HFFc6 (cell line): ENCODE measurements around the gene GM2A. TPM values are rescaled to one million over a fixed set of nuclear protein-coding genes. Genes with fewer than 3 reads are reported as not detected.

Source experiments
- DNase-seq: peaks from one replicate; pipeline ENCODE4 v3.0.0-alpha.2; 2018
- H3K27ac Mint-ChIP-seq: 2 replicates; pipeline ENCODE4 v1.8.0; 2020; ENCODE audit warnings: mild to moderate bottlenecking, mixed read lengths
- H3K27me3 Mint-ChIP-seq: 2 replicates; pipeline ENCODE4 v1.8.0; 2021; ENCODE audit warnings: mild to moderate bottlenecking, moderate library complexity, mixed read lengths; ENCODE audit not compliant: insufficient read depth
- H3K36me3 Mint-ChIP-seq: 2 replicates; pipeline ENCODE4 v1.8.0; 2021; ENCODE audit warnings: low read depth, mixed read lengths
- H3K4me1 Mint-ChIP-seq: 2 replicates; pipeline ENCODE4 v1.8.0; 2020; ENCODE audit warnings: low read depth, mixed read lengths
- H3K4me3 Mint-ChIP-seq: 2 replicates; pipeline ENCODE4 v1.8.0; 2020; ENCODE audit warnings: mild to moderate bottlenecking, moderate library complexity, mixed read lengths
- H3K9me3 Mint-ChIP-seq: 2 replicates; pipeline ENCODE4 v1.8.0; 2020; ENCODE audit warnings: mild to moderate bottlenecking, mixed read lengths
- CTCF ChIP-seq: fragments of 200-600 bp; sonication (generic); IDR thresholded peaks from 2 replicates; pipeline ENCODE4 v1.5.0; 2021; ENCODE audit warnings: antibody characterized with exemption, mild to moderate bottlenecking
- total RNA-seq, 6 experiments: library from RNA; stranded (reverse); fragmentation: NEBNext Ultra II Directional; extraction: Animal tissue kit (Norgen Biotek cat#: 25700); gene quantifications; 2 replicates in 1 of 6; 3 replicates in 5 of 6; pipeline ENCODE4 v1.2.3, GENCODE V29; 2021

GM2A gene
- total RNA-seq, 6 experiments from 2014 or later: 26.0 to 34.8 (median 28.5) TPM

DNA sequence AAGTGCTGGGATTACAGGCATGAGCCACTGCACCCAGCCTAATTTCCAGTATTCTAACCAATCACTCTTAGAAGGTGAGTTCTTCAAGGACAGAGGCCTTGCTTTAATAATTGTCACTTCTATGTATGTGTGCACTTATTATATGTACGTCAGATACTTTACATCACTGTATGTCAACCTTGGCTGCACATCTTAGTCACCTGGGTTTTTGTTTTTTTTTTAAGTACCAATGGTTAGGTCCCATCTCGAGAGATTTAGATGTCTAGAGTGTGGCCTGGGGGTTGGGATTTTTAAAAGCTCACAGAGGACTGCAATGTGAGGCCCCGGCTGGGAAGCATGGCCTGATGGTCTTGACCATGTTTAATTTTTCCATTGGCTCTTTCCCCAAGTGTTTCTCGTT lies 9.9 kb upstream of the GM2A start:
- H3K27ac Mint-ChIP-seq: no peak overlapping the region
- TF ChIP-seq CTCF: no peak
- peaks cover 19% of the 10 kb centered on the region for H3K27me3 Mint-ChIP-seq
- H3K36me3 Mint-ChIP-seq: no peaks in the 10 kb centered on the region
- DNase-seq: no peak
- no peak overlapping the region for H3K4me3 Mint-ChIP-seq
- peaks cover 12% of the 10 kb centered on the region for H3K4me1 Mint-ChIP-seq
- H3K9me3 Mint-ChIP-seq: no peaks in the 10 kb centered on the region

DNA sequence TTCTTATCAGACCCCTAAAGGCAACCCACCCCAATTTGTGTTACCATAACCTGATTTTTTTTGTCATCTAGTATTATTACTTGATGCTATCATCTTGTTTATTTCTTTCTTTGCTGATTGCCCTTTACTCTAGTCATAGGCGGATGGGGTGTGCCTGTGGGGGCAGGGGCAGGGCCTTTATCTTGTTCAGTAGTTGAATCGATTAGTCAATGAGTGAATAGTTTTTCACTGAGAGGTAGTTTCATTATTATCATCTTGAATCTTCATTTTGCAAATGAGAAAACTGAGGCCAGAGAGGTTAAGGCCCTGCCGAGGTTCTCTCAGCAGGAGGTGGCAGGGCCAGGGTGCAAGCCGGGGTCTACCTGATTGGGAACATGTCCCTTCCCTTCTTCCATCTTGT lies 9.4 kb upstream of the GM2A start:
- H3K9me3 Mint-ChIP-seq: no peaks in the 10 kb centered on the region
- TF ChIP-seq CTCF: no peak
- H3K4me3 Mint-ChIP-seq: no peak overlapping the region
- no peak for DNase-seq
- H3K27ac Mint-ChIP-seq: no peak overlapping the region
- no peaks in the 10 kb centered on the region for H3K36me3 Mint-ChIP-seq
- peaks cover 8% of the 10 kb centered on the region for H3K4me1 Mint-ChIP-seq
- H3K27me3 Mint-ChIP-seq: peaks cover 19% of the 10 kb centered on the region

GRCh38 chr5:151244206-151244605 lies 8.8 kb upstream of the GM2A start:
- no peaks in the 10 kb centered on the region for H3K9me3 Mint-ChIP-seq
- H3K27me3 Mint-ChIP-seq: peaks cover 21% of the 10 kb centered on the region

GRCh38 chr5:151245680-151246219 lies 7.2 kb upstream of the GM2A start:
- H3K4me1 Mint-ChIP-seq: peaks cover 2% of the 10 kb centered on the region; the same call in 1 of the 2 replicates
- H3K27me3 Mint-ChIP-seq: peaks cover 19% of the 10 kb centered on the region
- H3K9me3 Mint-ChIP-seq: no peaks in the 10 kb centered on the region
- no peak overlapping the region for H3K27ac Mint-ChIP-seq
- no peak overlapping the region for H3K4me3 Mint-ChIP-seq
- no peak for DNase-seq
- no peaks in the 10 kb centered on the region for H3K36me3 Mint-ChIP-seq
- no peak for TF ChIP-seq CTCF

More at GRCh38 chr5:151244206-151244605, 8.8 kb upstream of the GM2A start:
- Mint-ChIP-seq H3K4me1 (peaks cover 2% of the 10 kb centered on the region), H3K27ac (no peak overlapping the region), H3K4me3 (no peak overlapping the region), H3K36me3 (no peaks in the 10 kb centered on the region)
- no peak for DNase-seq
- TF ChIP-seq CTCF: no peak

DNA sequence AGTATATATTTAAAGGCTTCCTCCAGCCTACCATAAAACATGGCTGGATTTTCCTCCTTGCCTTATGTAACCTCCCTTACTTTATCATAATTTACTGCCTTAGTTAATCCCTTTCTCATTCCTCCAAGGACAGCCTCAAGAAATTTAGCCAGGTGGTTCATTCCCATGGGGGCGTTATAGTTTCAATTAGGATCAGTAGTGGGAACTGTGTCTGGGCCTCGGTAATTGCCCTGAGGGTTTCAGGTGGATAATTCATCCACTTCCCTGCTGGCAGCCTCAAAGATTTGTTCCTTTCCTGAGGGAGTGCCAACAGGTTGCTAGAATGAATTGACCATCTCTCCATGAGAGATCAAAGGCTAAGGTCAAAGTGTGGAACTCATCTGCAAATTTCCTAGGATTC lies 4.3 kb upstream of the GM2A start:
- Mint-ChIP-seq H3K27ac (no peak overlapping the region), H3K36me3 (no peaks in the 10 kb centered on the region), H3K4me1 (peaks cover 22% of the 10 kb centered on the region), H3K27me3 (peaks cover 15% of the 10 kb centered on the region), H3K9me3 (no peaks in the 10 kb centered on the region), H3K4me3 (no peak overlapping the region)
- DNase-seq: no peak
- no peak for TF ChIP-seq CTCF

DNA sequence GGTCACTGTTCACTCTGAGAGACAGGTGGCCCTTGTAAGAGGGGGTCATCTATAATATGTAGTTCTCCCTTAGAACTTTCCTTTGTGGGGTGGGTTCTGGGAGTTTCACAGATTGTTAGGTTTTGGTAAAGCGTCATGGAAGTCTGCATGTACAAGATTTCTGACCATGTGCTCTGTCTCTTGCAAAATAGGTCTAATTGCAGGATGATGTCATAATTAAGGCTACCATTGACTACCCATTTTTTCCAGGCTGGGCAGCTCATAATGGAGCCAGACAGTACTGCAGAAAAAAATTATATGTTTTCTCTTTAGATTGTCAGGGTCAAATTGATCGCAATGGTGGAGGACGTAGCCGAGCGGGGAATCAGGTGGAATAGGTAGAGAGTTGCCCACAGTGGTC lies 3.7 kb upstream of the GM2A start:
- H3K4me1 Mint-ChIP-seq: peaks cover 28% of the 10 kb centered on the region
- H3K9me3 Mint-ChIP-seq: no peaks in the 10 kb centered on the region
- H3K36me3 Mint-ChIP-seq: no peaks in the 10 kb centered on the region
- no peak overlapping the region for H3K27ac Mint-ChIP-seq
- TF ChIP-seq CTCF: no peak
- H3K4me3 Mint-ChIP-seq: no peak overlapping the region
- peaks cover 15% of the 10 kb centered on the region for H3K27me3 Mint-ChIP-seq
- no peak for DNase-seq
